Stimulated activated CD4-positive, alpha-beta T cell treated with anti-CD3 and anti-CD28 coated beads, Interleukin-1b, Interleukin-23, amount 100 ng/mL, for 1 hour (primary cell): ENCODE measurements around the gene TAS2R43.
"Not testable (repeated sequence)": the region's sequence is repeated elsewhere in the genome, so short reads cannot be mapped to it uniquely, and the experiment has no call there.

ENCODE experiments used
- DNase-seq, 2 donors: peaks; one replicate each; pipeline ENCODE4 v3.0.0-alpha.2; 2020; ENCODE audit warnings: low read depth in 2 of 2

TAS2R43 gene, protein sequence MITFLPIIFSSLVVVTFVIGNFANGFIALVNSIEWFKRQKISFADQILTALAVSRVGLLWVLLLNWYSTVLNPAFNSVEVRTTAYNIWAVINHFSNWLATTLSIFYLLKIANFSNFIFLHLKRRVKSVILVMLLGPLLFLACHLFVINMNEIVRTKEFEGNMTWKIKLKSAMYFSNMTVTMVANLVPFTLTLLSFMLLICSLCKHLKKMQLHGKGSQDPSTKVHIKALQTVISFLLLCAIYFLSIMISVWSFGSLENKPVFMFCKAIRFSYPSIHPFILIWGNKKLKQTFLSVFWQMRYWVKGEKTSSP

DNA sequence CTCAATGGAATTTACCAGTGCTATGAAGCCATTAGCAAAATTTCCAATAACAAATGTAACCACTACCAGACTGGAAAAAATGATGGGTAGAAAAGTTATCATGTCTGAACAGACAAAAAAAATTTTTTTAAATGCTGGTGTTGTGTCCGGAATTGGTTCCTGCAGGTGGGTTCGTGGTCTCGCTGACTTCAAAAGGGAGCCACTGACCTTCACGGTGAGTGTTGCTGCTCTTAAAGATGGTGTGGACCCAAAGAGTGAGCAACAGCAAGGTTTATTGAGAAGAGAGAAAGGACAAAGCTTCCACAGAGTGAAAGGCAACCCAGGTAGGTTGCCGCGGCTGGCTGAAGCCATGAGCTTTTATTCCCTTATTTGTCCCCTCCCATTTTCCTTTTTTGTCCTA lies at the start of gene TAS2R43:
TSS of gene TAS2R43 (minus strand) at position 186 of the 400 bp plus-strand sequence. CDS start at position 102, 84 bp downstream.
- no peak for DNase-seq

DNA sequence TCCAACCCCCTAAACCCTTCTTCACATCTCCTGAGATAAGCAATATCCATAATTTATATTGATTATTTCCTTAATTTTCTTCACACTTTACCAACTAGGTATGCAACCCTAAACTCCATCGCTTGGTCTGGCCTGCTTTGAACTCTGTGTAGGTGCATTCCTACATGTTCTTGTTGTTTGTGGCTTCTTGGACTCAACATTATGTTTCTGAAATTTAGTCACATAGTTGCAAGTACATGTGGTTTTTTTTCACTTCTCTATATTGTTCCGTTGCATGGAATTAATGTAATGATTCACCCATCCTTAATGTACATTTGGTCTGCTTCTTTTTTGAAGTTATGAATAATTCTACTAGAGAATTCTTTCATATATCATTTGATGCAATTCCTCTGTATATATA lies 44.0 kb upstream of the TAS2R43 start:
- DNase-seq = no peak

DNA sequence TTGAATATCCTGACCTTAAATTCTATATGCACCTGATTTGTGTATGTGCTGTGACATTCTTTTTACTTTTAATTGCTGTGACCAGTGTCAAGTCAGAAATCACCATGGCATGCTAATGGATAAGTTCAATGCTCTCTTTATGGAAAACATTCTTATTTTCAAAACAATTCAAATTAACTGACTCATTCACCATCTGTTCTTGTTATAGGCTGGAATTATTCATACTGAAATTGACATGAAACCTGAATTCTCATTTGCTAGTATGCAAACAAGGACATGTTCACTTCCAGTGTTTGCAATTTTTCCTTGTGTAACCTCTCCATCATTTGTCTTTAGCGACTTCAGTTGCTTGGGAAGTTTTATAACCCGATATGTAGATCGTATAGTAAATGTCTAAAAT lies 42.2 kb upstream of the TAS2R43 start, which contains the start of gene TAS2R30:
TSS of gene TAS2R30 (minus strand) at position 340 of the 400 bp plus-strand sequence. CDS start 400 bp downstream, outside the sequence.
- DNase-seq = no peak

DNA sequence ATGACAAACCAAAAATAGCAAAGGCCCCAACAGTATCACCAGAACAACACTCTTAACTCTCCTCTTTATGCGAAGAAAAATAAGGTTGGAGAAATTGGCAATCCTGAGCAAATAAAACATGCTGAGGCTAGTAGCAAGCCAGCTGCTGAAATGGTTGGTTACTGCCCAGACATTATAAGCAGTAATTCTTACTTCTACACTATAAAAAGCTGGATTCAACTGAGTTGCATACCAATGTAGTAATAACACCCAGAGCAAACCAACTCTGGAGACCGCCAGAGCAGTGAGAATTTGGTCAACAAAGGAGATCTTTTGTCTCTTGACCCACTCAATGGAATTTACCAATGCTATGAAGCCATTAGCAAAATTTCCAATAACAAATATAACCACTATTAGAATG lies 41.7 kb upstream of the TAS2R43 start:
- no peak for DNase-seq

DNA sequence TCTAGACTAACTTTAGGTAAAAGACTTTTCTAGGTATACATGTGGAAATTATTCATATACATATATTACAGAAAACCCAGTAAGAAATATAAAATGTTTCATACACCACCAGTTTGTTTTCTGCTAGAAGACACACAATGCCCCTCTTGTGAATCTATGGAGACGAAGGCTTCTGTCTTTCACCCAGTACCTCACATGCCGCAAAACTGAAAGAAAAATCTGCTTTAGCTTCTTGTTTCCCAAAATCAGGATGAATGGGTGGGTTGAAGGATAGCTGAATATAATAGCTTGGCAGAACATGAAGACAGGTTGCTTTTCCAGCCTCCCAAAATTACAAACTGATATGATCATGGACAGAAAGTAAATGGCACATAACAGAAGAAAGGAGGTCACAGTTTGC lies 41.0 kb upstream of the TAS2R43 start:
- DNase-seq = no peak

DNA sequence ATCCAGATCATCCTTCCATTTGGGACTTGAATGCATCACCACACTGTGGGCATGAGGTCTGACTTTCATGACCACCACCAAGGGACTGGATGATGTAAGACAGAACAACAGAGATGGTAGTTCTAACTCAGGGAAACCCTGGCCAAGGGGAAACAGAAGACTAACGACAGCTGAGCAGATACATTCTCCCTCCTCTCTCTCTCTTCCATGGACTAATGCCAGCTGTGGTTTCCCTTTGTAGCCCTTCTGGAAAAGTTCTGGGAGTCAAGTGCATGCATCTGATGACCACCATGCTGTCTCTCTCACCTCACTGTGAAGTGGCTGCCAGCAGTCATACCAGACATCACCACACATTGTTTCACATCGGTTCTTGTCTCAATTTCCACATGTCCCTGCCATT lies 38.9 kb upstream of the TAS2R43 start:
- DNase-seq = no peak

DNA sequence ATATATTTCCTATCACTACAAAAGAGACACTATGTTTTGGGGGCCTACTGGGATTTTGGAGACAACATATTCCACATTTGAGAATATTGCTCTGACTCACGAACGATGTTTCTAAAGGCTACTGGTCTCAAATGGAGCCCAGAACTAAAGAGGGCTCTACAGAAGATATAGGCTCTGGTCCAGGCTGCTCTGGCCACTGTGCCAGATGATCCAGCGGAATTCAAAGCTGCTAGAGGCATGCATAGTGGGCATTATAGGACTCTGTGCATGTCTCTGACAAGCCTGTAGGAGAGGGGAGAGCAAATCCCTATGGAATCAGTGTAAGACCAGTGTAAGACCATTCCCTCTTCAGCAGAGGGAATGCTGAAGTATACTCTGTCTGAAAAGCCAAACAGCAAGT lies 38.3 kb upstream of the TAS2R43 start:
- no peak for DNase-seq

DNA sequence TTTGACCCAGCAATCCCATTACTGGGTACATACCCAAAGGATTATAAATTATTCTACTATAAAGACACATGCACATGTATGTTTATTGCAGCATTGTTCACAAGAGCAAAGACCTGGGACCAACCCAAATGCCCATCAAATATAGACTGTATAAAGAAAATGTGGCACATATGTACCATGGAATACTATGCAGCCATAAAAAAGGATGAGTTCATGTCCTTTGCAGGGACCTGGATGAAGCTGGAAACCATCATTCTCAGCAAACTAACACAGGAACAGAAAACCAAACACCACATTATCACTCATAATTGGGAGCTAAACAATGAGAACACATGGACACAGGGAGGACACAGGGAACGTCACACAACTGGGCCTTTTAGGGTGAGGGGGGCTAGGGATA lies 22.0 kb upstream of the TAS2R43 start:
- DNase-seq = not testable (repeated sequence)

- DNase-seq = not testable (repeated sequence)
Measured at GRCh38 chr12:11111213-11111612, 19.1 kb upstream of the TAS2R43 start.

DNA sequence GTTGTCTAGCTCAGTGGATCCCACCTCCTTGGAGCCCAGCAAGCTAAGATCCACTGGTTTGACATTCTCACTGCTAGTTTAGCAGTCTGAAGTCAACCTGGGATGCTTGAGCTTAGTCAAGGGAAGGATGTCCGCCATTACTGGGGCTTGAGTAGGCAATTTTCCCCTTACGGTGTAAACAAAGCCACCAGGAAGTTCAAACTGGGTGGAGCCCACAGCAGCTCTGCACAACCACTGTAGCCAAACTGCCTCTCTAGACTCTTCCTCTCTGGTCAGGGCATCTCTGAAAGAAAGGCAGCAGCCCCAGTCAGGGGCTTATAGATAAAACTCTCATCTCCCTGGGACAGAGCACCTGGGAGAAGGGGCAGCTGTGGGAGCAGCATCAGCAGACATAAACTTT lies 16.7 kb upstream of the TAS2R43 start:
- DNase-seq = no peak

- DNase-seq = no peak
Measured at GRCh38 chr12:11107719-11108118, 15.6 kb upstream of the TAS2R43 start.

DNA sequence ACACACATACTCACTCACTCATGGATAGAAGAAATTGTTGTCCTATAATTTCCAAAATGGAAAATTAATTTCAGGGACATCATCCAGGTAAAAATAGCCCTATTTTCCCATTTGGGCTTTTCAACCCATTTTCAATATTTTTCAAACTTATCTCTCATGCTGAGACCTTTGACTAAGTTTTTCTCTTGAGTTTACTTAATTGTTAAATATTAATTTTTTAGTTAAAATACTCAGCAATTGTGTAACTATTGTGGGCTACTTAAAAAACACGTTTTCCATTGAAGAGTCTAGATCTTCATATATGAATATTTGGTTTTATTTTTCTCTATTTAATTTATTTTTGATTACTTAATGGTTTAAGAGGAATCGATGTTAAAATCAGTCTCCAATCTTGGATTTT lies 14.2 kb upstream of the TAS2R43 start:
- DNase-seq = no peak

GRCh38 chr12:11105546-11105945 lies 13.4 kb upstream of the TAS2R43 start:
- no peak for DNase-seq

DNA sequence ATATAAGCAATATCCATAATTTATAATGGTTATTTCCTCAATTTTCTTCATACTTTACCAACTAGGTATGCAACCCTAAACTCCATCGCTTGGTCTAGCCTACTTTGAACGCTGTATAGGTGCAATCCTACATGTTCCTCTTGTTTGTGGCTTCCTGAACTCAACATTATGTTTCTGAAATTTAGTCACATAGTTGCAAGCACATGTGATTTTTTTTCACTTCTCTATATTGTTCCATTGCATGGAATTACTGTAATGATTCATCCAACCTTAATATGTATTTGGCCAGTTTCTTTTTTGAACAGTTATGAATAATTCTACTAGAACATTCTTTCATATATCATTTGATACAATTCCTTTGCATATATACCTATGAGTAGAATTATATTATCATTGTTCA lies 2.8 kb upstream of the TAS2R43 start:
- DNase-seq = not testable (repeated sequence)

- no peak for DNase-seq
Measured at GRCh38 chr12:11089246-11089645, 2.9 kb downstream of the TAS2R43 start.

GRCh38 chr12:11085419-11085818 lies 6.7 kb downstream of the TAS2R43 start:
- DNase-seq = no peak

DNA sequence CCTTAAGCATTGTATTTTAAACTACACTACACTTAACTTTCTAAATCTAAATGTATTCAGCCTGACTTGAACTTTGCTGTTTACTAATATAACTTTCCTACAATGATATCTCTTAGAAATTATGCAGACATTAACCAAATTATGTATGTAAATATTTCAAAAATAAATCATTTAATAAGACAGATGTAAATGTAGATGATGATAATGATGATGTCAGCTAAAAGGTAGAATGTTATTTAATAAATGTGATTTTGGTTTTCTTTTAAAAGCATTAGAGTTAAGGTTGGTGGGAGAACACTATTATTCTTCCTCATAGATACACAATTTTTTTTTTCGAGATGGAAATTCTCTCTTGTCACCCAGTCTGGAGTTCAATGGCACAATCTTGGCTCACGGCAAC lies 10.1 kb downstream of the TAS2R43 start:
- no peak for DNase-seq

GRCh38 chr12:11078246-11078645 lies 13.9 kb downstream of the TAS2R43 start:
- no peak for DNase-seq

DNA sequence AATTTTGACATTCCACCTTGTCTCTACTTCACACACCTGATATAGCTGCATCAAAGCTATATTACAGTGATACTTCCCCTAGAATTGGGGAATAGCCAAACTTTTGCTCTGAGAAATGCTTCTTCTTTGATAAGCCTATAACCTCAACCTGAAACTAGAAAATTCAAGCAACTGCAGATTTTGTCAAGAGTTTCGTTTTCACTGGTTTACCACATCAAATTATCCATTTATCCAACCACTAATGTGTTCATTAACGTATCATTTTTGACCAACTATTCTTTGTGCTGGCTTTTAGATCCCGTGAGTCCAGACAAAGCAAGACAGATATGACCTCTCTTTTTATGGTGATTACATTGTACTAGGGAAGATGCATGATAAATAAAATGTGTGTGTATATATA lies 16.5 kb downstream of the TAS2R43 start:
- no peak for DNase-seq

DNA sequence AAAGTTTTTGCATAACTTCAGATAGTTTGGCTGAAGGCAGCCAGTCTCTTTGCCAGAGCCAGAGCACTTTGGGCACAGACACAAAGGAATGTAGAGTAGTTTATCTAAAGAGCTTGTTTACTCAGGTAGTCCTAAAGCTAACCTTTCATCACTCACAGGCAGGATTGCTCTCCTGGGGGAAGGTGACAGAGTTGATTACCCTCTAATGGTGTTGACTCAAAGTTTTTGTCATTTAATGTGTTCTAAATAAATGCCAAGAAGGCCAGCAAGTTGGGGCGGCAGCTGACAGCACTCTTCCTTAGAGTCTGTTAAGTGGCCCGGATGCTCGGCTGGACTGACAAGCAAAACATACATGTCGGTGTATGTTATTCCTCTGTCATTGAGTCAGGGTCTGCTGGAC lies 20.7 kb downstream of the TAS2R43 start:
- DNase-seq = no peak

DNA sequence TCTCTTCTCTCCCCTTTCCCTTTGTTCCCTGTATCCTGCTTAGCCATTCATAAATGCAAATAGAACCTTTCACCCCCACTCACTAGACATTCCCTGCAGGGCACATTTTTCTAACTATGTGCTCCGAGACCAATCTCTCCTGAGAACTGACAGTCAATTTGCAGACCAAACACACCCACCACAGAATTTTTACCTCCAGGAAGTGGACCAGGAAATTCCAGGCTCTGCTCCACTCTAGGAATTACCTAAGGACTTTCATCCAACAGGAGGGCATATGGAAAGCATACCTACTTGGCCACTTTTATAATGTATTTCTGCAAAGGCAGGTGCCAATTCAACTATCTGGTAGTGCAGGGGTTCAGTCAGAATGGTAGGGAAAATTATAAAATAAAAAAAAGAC lies 21.1 kb downstream of the TAS2R43 start:
- no peak for DNase-seq

GRCh38 chr12:11069854-11070365 lies 22.2 kb downstream of the TAS2R43 start:
- DNase-seq = no peak

GRCh38 chr12:11067514-11067913 lies 24.6 kb downstream of the TAS2R43 start:
- no peak for DNase-seq

DNA sequence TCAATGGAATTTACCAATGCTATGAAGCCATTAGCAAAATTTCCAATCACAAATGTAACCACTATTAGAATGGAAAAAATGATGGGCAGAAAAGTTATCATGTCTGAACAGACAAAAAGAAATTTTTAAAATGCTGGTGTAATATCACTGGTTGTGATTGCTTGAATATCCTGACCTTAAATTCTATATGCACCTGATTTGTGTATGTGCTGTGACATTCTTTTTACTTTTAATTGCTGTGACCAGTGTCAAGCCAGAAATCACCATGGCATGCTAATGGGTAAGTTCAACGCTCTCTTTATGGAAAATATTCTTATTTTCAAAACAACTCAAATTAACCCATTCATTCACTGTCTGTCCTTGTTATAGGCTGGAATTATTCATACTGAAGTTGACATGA lies 29.9 kb downstream of the TAS2R43 start, which contains the start of gene TAS2R46:
TSS of gene TAS2R46 (minus strand) at position 101 of the 400 bp plus-strand sequence. CDS start at position 101, 0 bp downstream.
- not testable (repeated sequence) for DNase-seq
